Loucy (cell line): ENCODE measurements around the gene TMEM140.

Experiments
- H2AFZ ChIP-seq: fragments of 200-600 bp; sonication (generic); 2 replicates; pipeline ENCODE4 v1.6.0; 2016; ENCODE audit warnings: antibody characterized with exemption, mild to moderate bottlenecking, low read length, moderate library complexity
- H3F3A ChIP-seq: fragments of 200-600 bp; 2 replicates; pipeline ENCODE4 v1.6.0; 2016; ENCODE audit warnings: antibody characterized with exemption, low read depth, mild to moderate bottlenecking
- H3K27me3 ChIP-seq: fragments of 200-600 bp; sonication (generic); 2 replicates; pipeline ENCODE4 v1.6.1; 2014; ENCODE audit warnings: low read length, mild to moderate bottlenecking; ENCODE audit not compliant: insufficient read depth, poor library complexity, severe bottlenecking
- H3K36me3 ChIP-seq: fragments of 200-600 bp; sonication (generic); 2 replicates; pipeline ENCODE4 v1.6.1; 2016; ENCODE audit warnings: low read length; ENCODE audit not compliant: insufficient read depth
- H3K4me1 ChIP-seq: fragments of 200-600 bp; sonication (generic); 2 replicates; pipeline ENCODE4 v1.5.1; 2014; ENCODE audit warnings: low read length, mild to moderate bottlenecking; ENCODE audit not compliant: insufficient read depth, poor library complexity, severe bottlenecking
- H3K4me2 ChIP-seq: fragments of 200-600 bp; sonication (generic); 2 replicates; pipeline ENCODE4 v1.6.0; 2014; ENCODE audit warnings: antibody characterized with exemption, low read length, low read depth, mild to moderate bottlenecking; ENCODE audit not compliant: poor library complexity, severe bottlenecking
- H3K4me3 ChIP-seq: fragments of 200-600 bp; sonication (generic); 2 replicates; pipeline ENCODE4 v1.5.1; 2014; ENCODE audit warnings: low read length, mild to moderate bottlenecking, mixed read lengths; ENCODE audit not compliant: poor library complexity, severe bottlenecking
- H3K79me2 ChIP-seq: fragments of 200-600 bp; sonication (generic); 2 replicates; pipeline ENCODE4 v1.6.1; 2014; ENCODE audit warnings: low read length; ENCODE audit not compliant: insufficient read depth
- H3K9ac ChIP-seq: fragments of 200-600 bp; sonication (generic); 2 replicates; pipeline ENCODE4 v1.6.0; 2014; ENCODE audit warnings: mild to moderate bottlenecking, low read depth, low read length, moderate library complexity; ENCODE audit not compliant: poor library complexity, severe bottlenecking
- H3K9me2 ChIP-seq: fragments of 200-600 bp; sonication (generic); replicated peaks from 2 replicates; pipeline ENCODE4 v1.6.1; 2016; ENCODE audit warnings: low read depth, low read length, mixed read lengths
- H3K9me3 ChIP-seq: fragments of 200-600 bp; sonication (generic); 2 replicates; pipeline ENCODE4 v1.6.1; 2014; ENCODE audit warnings: mild to moderate bottlenecking, antibody characterized with exemption, low read length, low read depth; ENCODE audit not compliant: insufficient read depth
- H4K20me1 ChIP-seq: fragments of 200-600 bp; sonication (generic); 2 replicates; pipeline ENCODE4 v1.6.0; 2014; ENCODE audit warnings: antibody characterized with exemption, low read length, mild to moderate bottlenecking; ENCODE audit not compliant: insufficient read depth, poor library complexity, severe bottlenecking
- CTCF ChIP-seq: fragments of 200-600 bp; sonication (generic); conservative IDR thresholded peaks from 2 replicates; pipeline ENCODE4 v1.5.1; 2014; ENCODE audit warnings: mild to moderate bottlenecking, antibody characterized with exemption, low read length
- EZH2phosphoT487 ChIP-seq: fragments of 200-600 bp; IDR thresholded peaks from 2 replicates; pipeline ENCODE4 v1.6.1; 2018; ENCODE audit warnings: antibody characterized with exemption, mild to moderate bottlenecking, moderate library complexity, borderline replicate concordance

TMEM140 gene

GRCh38 chr7:135181261-135181928 is 33.5 kb downstream of the TMEM140 start:
- no peak for TF ChIP-seq EZH2phosphoT487
- no peak for TF ChIP-seq CTCF
- Histone ChIP-seq H3K36me3 (peaks cover 10% of the 10 kb centered on the region; the same call in 1 of the 2 replicates), H3K9me3 (peaks cover 15% of the 10 kb centered on the region; the same call in 1 of the 2 replicates), H4K20me1 (no peaks in the 10 kb centered on the region), H3K9me2 (no peaks in the 10 kb centered on the region), H3K4me1 (peaks cover 6% of the 10 kb centered on the region), H3F3A (no peaks in the 10 kb centered on the region), H2AFZ (no peak overlapping the region), H3K4me3 (no peak overlapping the region), H3K4me2 (no peak overlapping the region), H3K79me2 (no peaks in the 10 kb centered on the region), H3K27me3 (no peaks in the 10 kb centered on the region), H3K9ac (no peak overlapping the region)

GRCh38 chr7:135181929-135182678 is 34.2 kb downstream of the TMEM140 start:
- no peaks in the 10 kb centered on the region for H3K9me2 ChIP-seq
- peaks cover 10% of the 10 kb centered on the region; the same call in 1 of the 2 replicates for H3K36me3 ChIP-seq
- peaks cover 15% of the 10 kb centered on the region; the same call in 1 of the 2 replicates for H3K9me3 ChIP-seq
- H3F3A ChIP-seq: no peaks in the 10 kb centered on the region
- no peaks in the 10 kb centered on the region for H3K27me3 ChIP-seq
- no peaks in the 10 kb centered on the region for H3K79me2 ChIP-seq
- TF ChIP-seq CTCF (no peak), EZH2phosphoT487 (no peak)
- no peak overlapping the region for H3K4me2 ChIP-seq
- H2AFZ ChIP-seq: no peak overlapping the region
- H3K9ac ChIP-seq: no peak overlapping the region
- H4K20me1 ChIP-seq: no peaks in the 10 kb centered on the region
- peaks cover 6% of the 10 kb centered on the region for H3K4me1 ChIP-seq
- H3K4me3 ChIP-seq: no peak overlapping the region

GRCh38 chr7:135183478-135183877 is 35.6 kb downstream of the TMEM140 start:
- Histone ChIP-seq H3K9me3 (peaks cover 15% of the 10 kb centered on the region; the same call in 1 of the 2 replicates), H4K20me1 (no peaks in the 10 kb centered on the region), H3K9ac (no peak overlapping the region), H3K4me3 (no peak overlapping the region), H3K4me1 (peaks cover 6% of the 10 kb centered on the region), H2AFZ (no peak overlapping the region), H3K9me2 (no peaks in the 10 kb centered on the region), H3K4me2 (no peak overlapping the region), H3K36me3 (peaks cover 10% of the 10 kb centered on the region; the same call in 1 of the 2 replicates), H3K27me3 (no peaks in the 10 kb centered on the region), H3K79me2 (no peaks in the 10 kb centered on the region), H3F3A (no peaks in the 10 kb centered on the region)
- TF ChIP-seq CTCF (no peak), EZH2phosphoT487 (no peak)
